ENCODE results near the gene ZNF536. TPM values are rescaled to one million over a fixed set of nuclear protein-coding genes. Genes with fewer than 3 reads are reported as not detected.

ZNF536 gene
- total RNA-seq, 1 experiment from 2014 or later: not detected

- intact Hi-C loops (cut with micrococcal nuclease): no loop called here
- BruUV-seq (replicated peaks): no TSS peak
- no peaks in the 10 kb centered on the region for H3K9me3 ChIP-seq (ENCODE audit: low read length)
- POLR2A ChIA-PET (ENCODE audit: unreplicated experiment): no interaction called here
- no peaks in the 10 kb centered on the region for H3K27me3 ChIP-seq (ENCODE audit: low read length)
- no peaks in the 10 kb centered on the region for H3F3A ChIP-seq (ENCODE audit: low read length, unreplicated experiment)
- no peak overlapping the region for H3K27ac ChIP-seq (ENCODE audit: low read length)
- H3K79me2 ChIP-seq (ENCODE audit: low read length): no peaks in the 10 kb centered on the region
- no peak for TF ChIP-seq CTCF (conservative IDR thresholded peaks at IDR 0.05; ENCODE audit: low read depth, low read length)
- TF ChIP-seq EZH2phosphoT487 (IDR thresholded peaks at IDR 0.05; ENCODE audit: borderline replicate concordance, low read length): no peak
- TF ChIP-seq EZH2 (IDR thresholded peaks at IDR 0.05; ENCODE audit: low read length, unreplicated experiment): no peak
- H3K9ac ChIP-seq (ENCODE audit: low read length): no peak overlapping the region
- H3K36me3 ChIP-seq (ENCODE audit: low read depth, low read length): no peaks in the 10 kb centered on the region
- DNase-seq: no peak
- no peak overlapping the region for H3K4me3 ChIP-seq (ENCODE audit: low read length)
- CTCF ChIA-PET: no interaction called here
- no peaks in the 10 kb centered on the region for H4K20me1 ChIP-seq (ENCODE audit: low read length)
- no peaks in the 10 kb centered on the region for H3K9me2 ChIP-seq (replicated peaks; ENCODE audit: low read length)
- H3K4me1 ChIP-seq (ENCODE audit: insufficient read depth, low read length): no peaks in the 10 kb centered on the region
- H2AFZ ChIP-seq (ENCODE audit: low read length): no peak overlapping the region
- no peak overlapping the region for H3K4me2 ChIP-seq (ENCODE audit: low read length)
- ATAC-seq: no peak
Measured at GRCh38 chr19:30401956-30402355, 29.8 kb downstream of the ZNF536 start.

- ATAC-seq: no peak
Measured at GRCh38 chr19:30402436-30403202, 30.4 kb downstream of the ZNF536 start.

More at GRCh38 chr19:30402436-30403202, 30.4 kb downstream of the ZNF536 start:
- Histone ChIP-seq H3K4me2 (ENCODE audit: low read length) (no peak overlapping the region), H3K9me3 (ENCODE audit: low read length) (no peaks in the 10 kb centered on the region), H3K36me3 (ENCODE audit: low read depth, low read length) (no peaks in the 10 kb centered on the region), H3K27ac (ENCODE audit: low read length) (no peak overlapping the region), H4K20me1 (ENCODE audit: low read length) (no peaks in the 10 kb centered on the region), H3K27me3 (ENCODE audit: low read length) (no peaks in the 10 kb centered on the region), H3K4me3 (ENCODE audit: low read length) (no peak overlapping the region), H2AFZ (ENCODE audit: low read length) (no peak overlapping the region), H3K4me1 (ENCODE audit: insufficient read depth, low read length) (no peaks in the 10 kb centered on the region), H3K79me2 (ENCODE audit: low read length) (no peaks in the 10 kb centered on the region), H3K9ac (ENCODE audit: low read length) (no peak overlapping the region), H3K9me2 (replicated peaks; ENCODE audit: low read length) (no peaks in the 10 kb centered on the region), H3F3A (ENCODE audit: low read length, unreplicated experiment) (no peaks in the 10 kb centered on the region)
- ChIA-PET CTCF (no interaction called here), POLR2A (ENCODE audit: unreplicated experiment) (no interaction called here)
- no peak for TF ChIP-seq EZH2phosphoT487 (IDR thresholded peaks at IDR 0.05; ENCODE audit: borderline replicate concordance, low read length)
- TF ChIP-seq EZH2 (IDR thresholded peaks at IDR 0.05; ENCODE audit: low read length, unreplicated experiment): no peak
- no peak for TF ChIP-seq CTCF (conservative IDR thresholded peaks at IDR 0.05; ENCODE audit: low read depth, low read length)
- intact Hi-C loops (cut with micrococcal nuclease): no loop called here
- no peak for DNase-seq
- BruUV-seq (replicated peaks): no TSS peak
